Neural progenitor cell (in vitro differentiated cells): ENCODE measurements around the gene LRRC4B. TPM values are rescaled to one million over a fixed set of nuclear protein-coding genes. Genes with fewer than 3 reads are reported as not detected.

Experiments used
- DNase-seq: peaks from one replicate; pipeline ENCODE4 v3.0.0-alpha.2; 2016; ENCODE audit warnings: low spot score
- H2AFZ ChIP-seq: fragments of 200-600 bp; sonication (generic); replicated peaks from 2 replicates; pipeline ENCODE4 v1.6.1; 2016; ENCODE audit warnings: antibody characterized with exemption
- H3F3A ChIP-seq: fragments of 200-600 bp; sonication (generic); 2 replicates; pipeline ENCODE4 v1.6.1; 2016; ENCODE audit warnings: antibody characterized with exemption, low read depth
- H3K27ac ChIP-seq: fragments of 200-600 bp; sonication (generic); 2 replicates; pipeline ENCODE4 v1.5.1; 2016; ENCODE audit warnings: mild to moderate bottlenecking
- H3K27me3 ChIP-seq: fragments of 200-600 bp; sonication (generic); 2 replicates; pipeline ENCODE4 v1.6.1; 2016; ENCODE audit warnings: mild to moderate bottlenecking, moderate library complexity
- H3K36me3 ChIP-seq: fragments of 200-600 bp; sonication (generic); 2 replicates; pipeline ENCODE4 v1.5.1; 2016
- H3K4me1 ChIP-seq: fragments of 200-600 bp; sonication (generic); 2 replicates; pipeline ENCODE4 v1.6.1; 2016; ENCODE audit warnings: mixed run types
- H3K4me2 ChIP-seq: fragments of 200-600 bp; sonication (generic); 2 replicates; pipeline ENCODE4 v1.6.1; 2016
- H3K4me3 ChIP-seq: fragments of 200-600 bp; sonication (generic); 2 replicates; pipeline ENCODE4 v1.5.1; 2016
- H3K79me2 ChIP-seq: fragments of 200-600 bp; sonication (generic); 2 replicates; pipeline ENCODE4 v1.6.1; 2016; ENCODE audit warnings: low read depth
- H3K9ac ChIP-seq: fragments of 200-600 bp; sonication (generic); 2 replicates; pipeline ENCODE4 v1.6.1; 2016
- H3K9me3 ChIP-seq: fragments of 200-600 bp; sonication (generic); 2 replicates; pipeline ENCODE4 v1.5.1; 2016; ENCODE audit warnings: low read depth
- H4K20me1 ChIP-seq: fragments of 200-600 bp; sonication (generic); 2 replicates; pipeline ENCODE4 v1.6.1; 2016; ENCODE audit warnings: low read depth
- H3K27ac Mint-ChIP-seq: 3 replicates; pipeline ENCODE4 v1.8.0; 2021; ENCODE audit warnings: mixed read lengths
- H3K27me3 Mint-ChIP-seq: 2 replicates; pipeline ENCODE4 v1.8.0; 2022; ENCODE audit warnings: low read depth, mild to moderate bottlenecking, inconsistent platforms, moderate library complexity, mixed read lengths; ENCODE audit not compliant: insufficient read depth
- H3K36me3 Mint-ChIP-seq: 3 replicates; pipeline ENCODE4 v1.8.0; 2021; ENCODE audit warnings: mixed read lengths
- H3K4me1 Mint-ChIP-seq: 3 replicates; pipeline ENCODE4 v1.8.0; 2021; ENCODE audit warnings: mixed read lengths
- H3K4me3 Mint-ChIP-seq: 3 replicates; pipeline ENCODE4 v1.8.0; 2021; ENCODE audit warnings: mild to moderate bottlenecking, moderate library complexity, mixed read lengths
- H3K9me3 Mint-ChIP-seq: 3 replicates; pipeline ENCODE4 v1.8.0; 2020; ENCODE audit warnings: mixed read lengths
- CTCF ChIP-seq: fragments of 200-600 bp; sonication (generic); IDR thresholded peaks from 2 replicates; pipeline ENCODE4 v1.5.1; 2017; ENCODE audit warnings: antibody characterized with exemption, mild to moderate bottlenecking
- EZH2 ChIP-seq: fragments of 200-600 bp; sonication (generic); IDR thresholded peaks from 2 replicates; pipeline ENCODE4 v1.6.1; 2017; ENCODE audit warnings: antibody characterized with exemption, mild to moderate bottlenecking, moderate library complexity
- EZH2phosphoT487 ChIP-seq: fragments of 200-600 bp; sonication (generic); IDR thresholded peaks from 2 replicates; pipeline ENCODE4 v1.6.1; 2017; ENCODE audit warnings: antibody characterized with exemption
- total RNA-seq: library from RNA; depleted of rRNA; stranded (reverse); fragments of >200 nt; gene quantifications from 2 replicates; pipeline ENCODE4 v1.2.3, GENCODE V29; 2015; ENCODE audit warnings: low replicate concordance

LRRC4B gene
- total RNA-seq, 1 donor from 2014 or later, result 12.0 TPM

GRCh38 chr19:50478901-50479715, 89.1 kb downstream of the LRRC4B start:
- Histone ChIP-seq H3K4me3 (no peak overlapping the region), H3K4me1 (peaks cover 4% of the 10 kb centered on the region), H3K4me2 (no peak overlapping the region), H3K79me2 (peaks cover 32% of the 10 kb centered on the region), H3K9ac (no peak overlapping the region), H3F3A (peaks cover 18% of the 10 kb centered on the region), H4K20me1 (peaks cover 14% of the 10 kb centered on the region), H3K27me3 (no peaks in the 10 kb centered on the region), H3K27ac (no peak overlapping the region), H3K9me3 (no peaks in the 10 kb centered on the region), H2AFZ (no peak overlapping the region), H3K36me3 (no peaks in the 10 kb centered on the region)
- H3K27me3 Mint-ChIP-seq, result peaks cover 9% of the 10 kb centered on the region
- H3K9me3 Mint-ChIP-seq, result peaks cover 19% of the 10 kb centered on the region
- peak; percentile 53 for TF ChIP-seq CTCF
- TF ChIP-seq EZH2, result no peak
- TF ChIP-seq EZH2phosphoT487, result no peak
- no peak overlapping the region for H3K27ac Mint-ChIP-seq
- H3K4me1 Mint-ChIP-seq, result peaks cover 12% of the 10 kb centered on the region
- peaks cover 23% of the 10 kb centered on the region for H3K36me3 Mint-ChIP-seq
- peak; percentile 59 for DNase-seq
- H3K4me3 Mint-ChIP-seq, result peak overlapping the region; percentile 74

GRCh38 chr19:50477751-50478515, 90.3 kb downstream of the LRRC4B start:
- Histone ChIP-seq H3K4me1 (peaks cover 4% of the 10 kb centered on the region), H3F3A (peaks cover 18% of the 10 kb centered on the region), H3K4me2 (peak overlapping the region; percentile 84), H4K20me1 (peaks cover 14% of the 10 kb centered on the region), H3K9ac (no peak overlapping the region), H3K27me3 (no peaks in the 10 kb centered on the region), H2AFZ (no peak overlapping the region), H3K4me3 (peak overlapping the region; percentile 69), H3K36me3 (no peaks in the 10 kb centered on the region), H3K27ac (no peak overlapping the region), H3K79me2 (peaks cover 32% of the 10 kb centered on the region), H3K9me3 (no peaks in the 10 kb centered on the region)
- peak overlapping the region; percentile 98 for H3K4me3 Mint-ChIP-seq
- H3K27ac Mint-ChIP-seq, result no peak overlapping the region
- DNase-seq, result no peak
- H3K27me3 Mint-ChIP-seq, result peaks cover 9% of the 10 kb centered on the region
- peaks cover 12% of the 10 kb centered on the region for H3K4me1 Mint-ChIP-seq
- no peak for TF ChIP-seq CTCF
- TF ChIP-seq EZH2phosphoT487, result no peak
- no peak for TF ChIP-seq EZH2
- peaks cover 17% of the 10 kb centered on the region for H3K36me3 Mint-ChIP-seq
- peaks cover 19% of the 10 kb centered on the region for H3K9me3 Mint-ChIP-seq

GRCh38 chr19:50476907-50477238, 91.4 kb downstream of the LRRC4B start:
- Histone ChIP-seq H3K4me3 (peak overlapping the region; percentile 69), H3K4me2 (peak overlapping the region; percentile 84), H3F3A (peaks cover 26% of the 10 kb centered on the region), H3K9ac (peak overlapping the region; percentile 68), H3K9me3 (no peaks in the 10 kb centered on the region), H3K79me2 (peaks cover 32% of the 10 kb centered on the region), H3K27me3 (no peaks in the 10 kb centered on the region), H4K20me1 (peaks cover 14% of the 10 kb centered on the region), H3K27ac (peak overlapping the region; percentile 80), H3K36me3 (no peaks in the 10 kb centered on the region), H3K4me1 (peaks cover 4% of the 10 kb centered on the region), H2AFZ (peak overlapping the region; percentile 71)
- H3K4me3 Mint-ChIP-seq, result peak overlapping the region; percentile 98
- peaks cover 16% of the 10 kb centered on the region for H3K36me3 Mint-ChIP-seq
- H3K9me3 Mint-ChIP-seq, result peaks cover 19% of the 10 kb centered on the region
- DNase-seq, result no peak
- peaks cover 12% of the 10 kb centered on the region for H3K4me1 Mint-ChIP-seq
- no peak for TF ChIP-seq EZH2phosphoT487
- no peak for TF ChIP-seq EZH2
- no peak for TF ChIP-seq CTCF
- H3K27me3 Mint-ChIP-seq, result peaks cover 12% of the 10 kb centered on the region
- H3K27ac Mint-ChIP-seq, result peak overlapping the region; percentile 89
